Cardiac muscle cell (in vitro differentiated cells and primary cell): ENCODE results near the gene CDK11A. TPM values are rescaled to one million over a fixed set of nuclear protein-coding genes. Genes with fewer than 3 reads are reported as not detected.
"Not testable (repeated sequence)": the region's sequence is repeated elsewhere in the genome, so short reads cannot be mapped to it uniquely, and the experiment has no call there.

Experiments
- DNase-seq, 2 donors: peaks; one replicate each; pipeline versions ENCODE4 v3.0.0 to v3.0.0-alpha.2; 2010 to 2017; ENCODE audit warnings: low read depth in 1 of 2, low spot score in 1 of 2
- H3K27ac ChIP-seq: fragments of 200-600 bp; sonication (generic); 2 replicates; pipeline ENCODE4 v1.5.1; 2016
- H3K27me3 ChIP-seq: fragments of 200-600 bp; sonication (generic); 2 replicates; pipeline ENCODE4 v1.6.0; 2016; ENCODE audit warnings: control low read depth
- H3K36me3 ChIP-seq: fragments of 200-600 bp; sonication (generic); 2 replicates; pipeline ENCODE4 v1.5.1; 2016; ENCODE audit warnings: control low read depth
- H3K4me1 ChIP-seq: fragments of 200-600 bp; sonication (generic); 2 replicates; pipeline ENCODE4 v1.8.1; 2017; ENCODE audit warnings: low read depth, mild to moderate bottlenecking, mixed run types
- H3K4me3 ChIP-seq: fragments of 200-600 bp; sonication (generic); 2 replicates; pipeline ENCODE4 v1.5.1; 2016; ENCODE audit warnings: mild to moderate bottlenecking
- H3K9me3 ChIP-seq: fragments of 200-600 bp; sonication (generic); 2 replicates; pipeline ENCODE4 v1.5.1; 2017; ENCODE audit warnings: low read depth, mild to moderate bottlenecking, control low read depth
- CTCF ChIP-seq: IDR thresholded peaks from 2 replicates; pipeline ENCODE4 v1.5.1; 2012; ENCODE audit warnings: low read depth, mild to moderate bottlenecking, low read length
- polyA plus RNA-seq: library from polyadenylated mRNA; unstranded; fragments of >200 nt; fragmentation: Nextera tagmentation; extraction: Ambion mirVana; gene quantifications from 2 replicates; pipeline ENCODE4 v1.2.1, GENCODE V29; 2016
- total RNA-seq: library from RNA; depleted of rRNA; stranded (reverse); fragments of >200 nt; gene quantifications from 2 replicates; pipeline ENCODE4 v1.2.3, GENCODE V29; 2016

CDK11A gene
- total and polyA plus RNA-seq, 2 experiments from 2014 or later = 13.2 to 16.6 TPM

- TF ChIP-seq CTCF = peak; percentile 45
- H3K4me1 ChIP-seq = no peaks in the 10 kb centered on the region
- H3K36me3 ChIP-seq = peaks cover 23% of the 10 kb centered on the region
- H3K9me3 ChIP-seq = no peaks in the 10 kb centered on the region
- no peaks in the 10 kb centered on the region for H3K27me3 ChIP-seq
- peak in 1 of 2 donors; percentile 13 for DNase-seq
- H3K4me3 ChIP-seq = no peak overlapping the region
- no peak overlapping the region for H3K27ac ChIP-seq
These were observed 58.3 kb downstream of the CDK11A start for GRCh38 chr1:1665815-1666251.

- Histone ChIP-seq H3K4me3 (no peak overlapping the region), H3K9me3 (no peaks in the 10 kb centered on the region), H3K27ac (no peak overlapping the region), H3K36me3 (peaks cover 23% of the 10 kb centered on the region), H3K27me3 (no peaks in the 10 kb centered on the region), H3K4me1 (no peaks in the 10 kb centered on the region)
- DNase-seq = no peak
- no peak for TF ChIP-seq CTCF
These were observed 59.0 kb downstream of the CDK11A start for GRCh38 chr1:1664941-1665814.

GRCh38 chr1:1664318-1664717 lies 59.8 kb downstream of the CDK11A start:
- DNase-seq, H3K4me1 ChIP-seq, H3K27ac ChIP-seq, H3K4me3 ChIP-seq, H3K9me3 ChIP-seq, H3K27me3 ChIP-seq: not testable (repeated sequence)
- H3K36me3 ChIP-seq = peaks cover 18% of the 10 kb centered on the region

- H3K9me3 ChIP-seq, H3K4me1 ChIP-seq, H3K4me3 ChIP-seq, H3K27me3 ChIP-seq, DNase-seq, H3K27ac ChIP-seq: not testable (repeated sequence)
- peaks cover 17% of the 10 kb centered on the region for H3K36me3 ChIP-seq
These were observed 61.2 kb downstream of the CDK11A start for GRCh38 chr1:1662830-1663560.

- DNase-seq, H3K27me3 ChIP-seq, H3K9me3 ChIP-seq, H3K27ac ChIP-seq, H3K4me1 ChIP-seq, H3K4me3 ChIP-seq: not testable (repeated sequence)
- peaks cover 17% of the 10 kb centered on the region for H3K36me3 ChIP-seq
These were observed 61.8 kb downstream of the CDK11A start for GRCh38 chr1:1662392-1662791.

GRCh38 chr1:1658583-1659549 lies 65.3 kb downstream of the CDK11A start, which contains the start of gene CDK11B:
CDK11B (minus strand) TSS chr1:1659004; CDS start chr1:1657485, 1,519 bp downstream.
- H3K27ac ChIP-seq = peak within 1 kb of the TSS; percentile 99
- H3K4me1 ChIP-seq, H3K27me3 ChIP-seq, H3K9me3 ChIP-seq: not testable (repeated sequence)
- TF ChIP-seq CTCF = peak; percentile 38
- peak within 1 kb of the TSS; percentile 68 for H3K4me3 ChIP-seq
- peak; percentile 92 to 98 for DNase-seq
- H3K36me3 ChIP-seq = peaks cover 16% of the 10 kb centered on the region

Other genes starting within 250 kb of the CDK11A start
- gene ATAD3A, start 212.2 kb downstream of the CDK11A start, total RNA-seq = 61.7 and 79.7 TPM in 2 replicates
- 74.8 and 77.9 TPM in 2 replicates for gene ATAD3A, start 212.2 kb downstream of the CDK11A start, polyA plus RNA-seq
- 8.1 and 26.0 TPM in 2 replicates for gene TMEM240, start 183.7 kb downstream of the CDK11A start, total RNA-seq
- gene TMEM240, start 183.7 kb downstream of the CDK11A start, polyA plus RNA-seq = 6.2 and 10.4 TPM in 2 replicates
- gene SSU72, start 149.5 kb downstream of the CDK11A start, total RNA-seq = 97.3 and 131 TPM in 2 replicates
- gene SSU72, start 149.5 kb downstream of the CDK11A start, polyA plus RNA-seq = 172 and 202 TPM in 2 replicates
- 30.9 and 46.5 TPM in 2 replicates for gene FNDC10, start 124.2 kb downstream of the CDK11A start, total RNA-seq
- gene FNDC10, start 124.2 kb downstream of the CDK11A start, polyA plus RNA-seq = 34.1 and 62.3 TPM in 2 replicates
- 191 and 248 TPM in 2 replicates for gene MIB2, start 108.9 kb downstream of the CDK11A start, total RNA-seq
- 160 and 168 TPM in 2 replicates for gene MIB2, start 108.9 kb downstream of the CDK11A start, polyA plus RNA-seq
- gene MMP23B, start 92.2 kb downstream of the CDK11A start, total RNA-seq = 23.6 and 30.0 TPM in 2 replicates
- 11.3 and 14.1 TPM in 2 replicates for gene MMP23B, start 92.2 kb downstream of the CDK11A start, polyA plus RNA-seq
- 16.8 and 22.2 TPM in 2 replicates for gene CDK11B, start 65.4 kb downstream of the CDK11A start, total RNA-seq
- gene CDK11B, start 65.4 kb downstream of the CDK11A start, polyA plus RNA-seq = 16.6 and 17.9 TPM in 2 replicates
- 57.9 and 74.6 TPM in 2 replicates for gene SLC35E2B, start 31.6 kb downstream of the CDK11A start, total RNA-seq
- gene SLC35E2B, start 31.6 kb downstream of the CDK11A start, polyA plus RNA-seq = 30.7 and 44.3 TPM in 2 replicates
- 49.2 and 71.2 TPM in 2 replicates for gene NADK, start 54.1 kb upstream of the CDK11A start, total RNA-seq
- 42.7 and 45.2 TPM in 2 replicates for gene NADK, start 54.1 kb upstream of the CDK11A start, polyA plus RNA-seq
- gene GNB1, start 166.7 kb upstream of the CDK11A start, total RNA-seq = 85.5 and 93.5 TPM in 2 replicates
- 185 and 196 TPM in 2 replicates for gene GNB1, start 166.7 kb upstream of the CDK11A start, polyA plus RNA-seq
- 0.63 TPM in 1 of 2 replicates, not detected in the other for gene CALML6, start 190.9 kb upstream of the CDK11A start, total RNA-seq
- 0.28 TPM in 1 of 2 replicates, not detected in the other for gene CALML6, start 190.9 kb upstream of the CDK11A start, polyA plus RNA-seq
- gene TMEM52, start 194.9 kb upstream of the CDK11A start, total RNA-seq = 6.9 and 7.1 TPM in 2 replicates
- gene TMEM52, start 194.9 kb upstream of the CDK11A start, polyA plus RNA-seq = 4.2 and 16.6 TPM in 2 replicates